ENCODE results near the gene KIRREL1.

DNA sequence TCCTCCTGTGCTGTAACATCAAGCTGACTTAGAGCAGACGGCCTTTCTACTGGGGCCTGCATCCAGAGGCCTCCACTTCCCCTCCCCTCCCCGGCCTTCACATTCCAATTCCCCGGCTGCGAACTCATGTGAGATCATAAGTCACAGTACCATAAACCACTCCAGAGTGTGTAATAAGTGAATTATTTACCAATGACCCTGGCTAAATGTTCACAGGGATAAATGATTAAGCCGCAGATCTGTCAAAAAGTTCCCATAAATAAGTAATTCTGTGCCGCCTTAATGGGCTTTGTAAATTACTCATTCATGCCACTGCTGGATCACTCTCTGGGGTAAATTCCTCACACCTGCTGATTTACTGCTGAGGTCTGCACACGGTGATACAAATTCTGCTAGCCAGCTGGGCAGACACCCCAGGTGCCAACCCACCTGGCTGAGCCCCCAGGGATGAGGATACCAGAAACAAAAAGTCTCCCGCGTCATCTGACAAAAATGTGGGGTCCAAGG lies 27.4 kb upstream of the KIRREL1 start:
- TF ChIP-seq CTCF (IDR thresholded peaks at IDR 0.05) (no peak), POLR2A (IDR thresholded peaks at IDR 0.05; ENCODE audit: low read depth) (no peak)

All from esophagus muscularis mucosa (tissue), 3 donors.